Fibroblast of lung (primary cell): ENCODE measurements around the gene PPP4R4. TPM values are rescaled to one million over a fixed set of nuclear protein-coding genes. Genes with fewer than 3 reads are reported as not detected.

Experiments
- DNase-seq, 2 donors: peaks; one replicate each; pipeline versions ENCODE4 v3.0.0 to v3.0.0-alpha.2; 2010; ENCODE audit warnings: low read depth in 2 of 2
- H2AFZ ChIP-seq: 2 replicates; pipeline ENCODE4 v1.5.1; 2012; ENCODE audit warnings: low read length, control low read depth, inconsistent platforms
- H3K27ac ChIP-seq: 2 replicates; pipeline ENCODE4 v1.5.1; 2011; ENCODE audit warnings: low read length, control low read depth; ENCODE audit not compliant: insufficient read depth
- H3K27me3 ChIP-seq: 2 replicates; pipeline ENCODE4 v1.5.1; 2011; ENCODE audit warnings: mild to moderate bottlenecking, low read length; ENCODE audit not compliant: control insufficient read depth, insufficient read depth
- H3K36me3 ChIP-seq: 2 replicates; pipeline ENCODE4 v1.5.1; 2011; ENCODE audit warnings: low read length; ENCODE audit not compliant: control insufficient read depth, insufficient read depth
- H3K4me1 ChIP-seq: 2 replicates; pipeline ENCODE4 v1.5.1; 2011; ENCODE audit warnings: low read length; ENCODE audit not compliant: control insufficient read depth, insufficient read depth; ENCODE audit errors: extremely low read depth
- H3K4me2 ChIP-seq: 2 replicates; pipeline ENCODE4 v1.5.1; 2011; ENCODE audit warnings: low read length, control low read depth; ENCODE audit not compliant: insufficient read depth; ENCODE audit errors: extremely low read depth
- H3K4me3 ChIP-seq, 4 experiments: fragments of 200-600 bp in 1 of 4; sonication (generic) in 1 of 4; replicated peaks in 1 of 4; 2 replicates each; pipeline ENCODE4 v1.5.1; 2011 to 2016; ENCODE audit warnings: low read length in 4 of 4, low read depth in 3 of 4, mild to moderate bottlenecking in 3 of 4, control low read depth in 2 of 4, inconsistent platforms in 1 of 4, mixed read lengths in 1 of 4; ENCODE audit not compliant: insufficient read depth in 1 of 4; ENCODE audit errors: control extremely low read depth in 1 of 4
- H3K79me2 ChIP-seq: 2 replicates; pipeline ENCODE4 v1.5.1; 2012; ENCODE audit warnings: mild to moderate bottlenecking, low read length, inconsistent platforms; ENCODE audit not compliant: control insufficient read depth, insufficient read depth
- H3K9ac ChIP-seq: 2 replicates; pipeline ENCODE4 v1.5.1; 2011; ENCODE audit warnings: mild to moderate bottlenecking, low read length, control low read depth; ENCODE audit not compliant: insufficient read depth
- H3K9me3 ChIP-seq: 2 replicates; pipeline ENCODE4 v1.5.1; 2012; ENCODE audit warnings: low read depth, low read length; ENCODE audit not compliant: control insufficient read depth, insufficient read depth
- H4K20me1 ChIP-seq: 2 replicates; pipeline ENCODE4 v1.5.1; 2011; ENCODE audit warnings: low read length; ENCODE audit not compliant: control insufficient read depth, insufficient read depth; ENCODE audit errors: extremely low read depth
- EZH2 ChIP-seq: IDR thresholded peaks from 2 replicates; pipeline ENCODE4 v1.5.1; 2012; ENCODE audit warnings: low read length, control low read depth, mild to moderate bottlenecking; ENCODE audit errors: missing control alignments
- polyA plus RNA-seq, 2 donors: library from polyadenylated mRNA; depleted of rRNA in 1 of 2; stranded (reverse) in 1 of 2; unstranded in 1 of 2; fragments of >200 nt; gene quantifications; 2 replicates each; pipeline ENCODE4 v1.2.1, GENCODE V29; 2011 to 2012; ENCODE audit warnings: missing spikeins in 1 of 2
- total RNA-seq: library from RNA; depleted of rRNA; stranded (reverse); fragments of >200 nt; gene quantifications from 2 replicates; pipeline ENCODE4 v1.2.1, GENCODE V29; 2014
- TF ChIP-seq, protein P1 (sequence below), 2 donors: IDR thresholded peaks in 1 of 2; conservative IDR thresholded peaks in 1 of 2; 1 replicate in 1 of 2; 2 replicates in 1 of 2; pipeline ENCODE4 v1.5.1; 2011 to 2012; ENCODE audit warnings: low read length in 2 of 2, control low read depth in 1 of 2, inconsistent platforms in 1 of 2, low read depth in 1 of 2, mild to moderate bottlenecking in 1 of 2

Gene PPP4R4
- total and polyA plus RNA-seq, 2 donors (not counting 1 experiment from before 2014, with no cell fraction given) = 0.35 to 0.99 TPM

DNA sequence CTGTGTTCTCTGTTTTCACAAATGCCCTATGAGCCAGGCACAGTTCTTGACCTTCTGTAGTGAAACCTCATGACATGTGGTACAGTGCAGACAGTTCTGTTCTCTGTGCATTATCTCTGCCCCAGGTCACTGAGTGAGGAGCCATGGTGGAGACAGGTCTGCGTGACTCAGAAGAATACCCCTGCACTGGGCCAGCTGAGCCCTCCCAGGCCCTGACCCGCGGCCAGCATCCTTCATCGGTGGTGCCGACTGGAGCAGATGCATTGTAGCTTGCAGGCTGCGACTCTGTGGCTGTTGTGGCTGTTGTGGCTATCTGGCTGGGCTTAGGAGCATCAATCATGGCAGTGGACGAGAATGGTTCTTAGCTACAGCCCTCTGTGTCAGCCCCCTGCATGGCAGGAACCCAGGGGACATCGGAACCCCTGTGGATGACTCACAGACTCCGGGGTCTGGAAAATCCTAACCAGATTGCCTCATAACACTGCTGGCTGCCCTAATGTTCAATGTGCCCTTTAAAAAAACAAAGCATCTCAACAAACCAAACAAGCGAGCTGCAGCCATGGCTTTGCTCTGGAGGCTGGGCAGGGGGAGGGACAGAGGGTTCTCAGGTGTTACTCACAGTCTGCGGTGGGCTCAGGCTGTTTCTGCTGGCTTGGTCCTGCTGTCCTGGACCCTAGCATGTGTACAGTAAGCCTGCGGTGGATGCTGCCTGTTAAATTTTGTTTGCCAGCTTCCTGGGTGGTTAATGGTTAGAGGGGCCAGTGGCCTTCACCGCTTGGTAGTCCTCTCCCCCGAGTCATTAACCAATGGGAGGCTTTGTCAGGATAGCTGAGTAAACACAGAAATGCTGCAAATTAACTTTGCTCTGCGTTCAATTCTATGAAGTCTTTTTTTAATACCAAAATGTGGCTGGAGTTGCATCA, 148.8 kb downstream of the PPP4R4 start, which contains the start of gene SERPINA6:
TSS of gene SERPINA6 (minus strand) at position 689 of the 923 bp plus-strand sequence. CDS start 8,688 bp downstream, outside the sequence.
- no peak for TF ChIP-seq EZH2
- TF ChIP-seq, protein P1, sequence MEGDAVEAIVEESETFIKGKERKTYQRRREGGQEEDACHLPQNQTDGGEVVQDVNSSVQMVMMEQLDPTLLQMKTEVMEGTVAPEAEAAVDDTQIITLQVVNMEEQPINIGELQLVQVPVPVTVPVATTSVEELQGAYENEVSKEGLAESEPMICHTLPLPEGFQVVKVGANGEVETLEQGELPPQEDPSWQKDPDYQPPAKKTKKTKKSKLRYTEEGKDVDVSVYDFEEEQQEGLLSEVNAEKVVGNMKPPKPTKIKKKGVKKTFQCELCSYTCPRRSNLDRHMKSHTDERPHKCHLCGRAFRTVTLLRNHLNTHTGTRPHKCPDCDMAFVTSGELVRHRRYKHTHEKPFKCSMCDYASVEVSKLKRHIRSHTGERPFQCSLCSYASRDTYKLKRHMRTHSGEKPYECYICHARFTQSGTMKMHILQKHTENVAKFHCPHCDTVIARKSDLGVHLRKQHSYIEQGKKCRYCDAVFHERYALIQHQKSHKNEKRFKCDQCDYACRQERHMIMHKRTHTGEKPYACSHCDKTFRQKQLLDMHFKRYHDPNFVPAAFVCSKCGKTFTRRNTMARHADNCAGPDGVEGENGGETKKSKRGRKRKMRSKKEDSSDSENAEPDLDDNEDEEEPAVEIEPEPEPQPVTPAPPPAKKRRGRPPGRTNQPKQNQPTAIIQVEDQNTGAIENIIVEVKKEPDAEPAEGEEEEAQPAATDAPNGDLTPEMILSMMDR (conservative IDR thresholded peaks at IDR 0.05 in 1 of 2, IDR thresholded peaks at IDR 0.05 in 1 of 2; ENCODE audit: low read depth in 1 of 2, low read length in 2 of 2) = no peak
- Histone ChIP-seq H3K9me3 (no peaks in the 10 kb centered on the region), H3K4me1 (no peaks in the 10 kb centered on the region), H3K9ac (no peak within 1 kb of the TSS), H3K27ac (no peak within 1 kb of the TSS), H3K4me2 (no peak within 1 kb of the TSS), H3K4me3 (no peak within 1 kb of the TSS), H4K20me1 (no peaks in the 10 kb centered on the region), H3K27me3 (no peaks in the 10 kb centered on the region), H2AFZ (no peak within 1 kb of the TSS), H3K79me2 (no peaks in the 10 kb centered on the region), H3K36me3 (no peaks in the 10 kb centered on the region)
- DNase-seq = peak; percentile 66 to 83

DNA sequence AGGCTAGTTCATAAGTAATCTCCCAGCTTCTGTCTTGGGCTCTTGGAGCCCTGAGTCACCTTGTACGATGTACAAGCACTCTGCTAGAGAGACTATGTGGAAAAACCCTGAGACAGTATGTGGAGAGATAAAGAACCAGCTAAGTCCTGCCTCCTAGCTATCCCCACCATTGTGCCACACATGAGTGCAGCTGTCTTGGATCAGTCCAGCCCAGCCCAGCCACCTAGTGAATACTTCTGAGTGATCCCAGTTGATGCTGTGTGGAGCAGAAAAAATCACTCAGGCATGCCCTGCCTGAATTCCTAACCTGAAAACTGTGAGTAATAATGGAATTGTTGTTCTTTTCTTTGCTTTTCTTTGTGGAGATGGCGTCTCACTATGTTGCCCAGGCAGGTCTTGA, 154.1 kb downstream of the PPP4R4 start:
- Histone ChIP-seq H4K20me1 (no peaks in the 10 kb centered on the region), H3K27ac (no peak overlapping the region), H3K27me3 (no peaks in the 10 kb centered on the region), H3K4me3 (no peak overlapping the region), H3K4me1 (no peaks in the 10 kb centered on the region), H3K36me3 (no peaks in the 10 kb centered on the region), H3K9ac (no peak overlapping the region), H3K9me3 (no peaks in the 10 kb centered on the region), H3K79me2 (no peaks in the 10 kb centered on the region), H2AFZ (no peak overlapping the region), H3K4me2 (no peak overlapping the region)
- TF ChIP-seq, protein P1 (conservative IDR thresholded peaks at IDR 0.05 in 1 of 2, IDR thresholded peaks at IDR 0.05 in 1 of 2; ENCODE audit: low read depth in 1 of 2, low read length in 2 of 2) = no peak
- no peak for TF ChIP-seq EZH2
- no peak for DNase-seq

Other genes starting within 250 kb of the PPP4R4 start
- gene FAM181A, start 247.0 kb upstream of the PPP4R4 start, total RNA-seq = not detected in 2 replicates
- gene FAM181A, start 247.0 kb upstream of the PPP4R4 start, polyA plus RNA-seq = not detected in 2 replicates
- gene ASB2, start 197.8 kb upstream of the PPP4R4 start, total RNA-seq = 0.51 and 0.99 TPM in 2 replicates
- 0.91 and 1.5 TPM in 2 replicates for gene ASB2, start 197.8 kb upstream of the PPP4R4 start, polyA plus RNA-seq
- gene CCDC197, start 177.0 kb upstream of the PPP4R4 start, total RNA-seq = not detected in 2 replicates
- gene CCDC197, start 177.0 kb upstream of the PPP4R4 start, polyA plus RNA-seq = not detected in 2 replicates
- gene OTUB2, start 148.0 kb upstream of the PPP4R4 start, total RNA-seq = 1.5 and 2.3 TPM in 2 replicates
- 1.3 and 1.4 TPM in 2 replicates for gene OTUB2, start 148.0 kb upstream of the PPP4R4 start, polyA plus RNA-seq
- 103 and 143 TPM in 2 replicates for gene DDX24, start 93.1 kb upstream of the PPP4R4 start, total RNA-seq
- 192 and 244 TPM in 2 replicates for gene DDX24, start 93.1 kb upstream of the PPP4R4 start, polyA plus RNA-seq
- gene IFI27L1, start 93.0 kb upstream of the PPP4R4 start, total RNA-seq = 8.5 and 14.4 TPM in 2 replicates
- gene IFI27L1, start 93.0 kb upstream of the PPP4R4 start, polyA plus RNA-seq = 20.3 and 26.0 TPM in 2 replicates
- 7.9 and 11.6 TPM in 2 replicates for gene IFI27, start 63.6 kb upstream of the PPP4R4 start, total RNA-seq
- gene IFI27, start 63.6 kb upstream of the PPP4R4 start, polyA plus RNA-seq = 8.3 and 32.2 TPM in 2 replicates
- 114 and 225 TPM in 2 replicates for gene IFI27L2, start 44.7 kb upstream of the PPP4R4 start, total RNA-seq
- gene IFI27L2, start 44.7 kb upstream of the PPP4R4 start, polyA plus RNA-seq = 91.4 and 104 TPM in 2 replicates
- gene SERPINA10, start 118.9 kb downstream of the PPP4R4 start, total RNA-seq = not detected in 2 replicates
- gene SERPINA10, start 118.9 kb downstream of the PPP4R4 start, polyA plus RNA-seq = not detected in 2 replicates
- gene SERPINA6, start 149.0 kb downstream of the PPP4R4 start, total RNA-seq = not detected in 2 replicates
- not detected in 2 replicates for gene SERPINA6, start 149.0 kb downstream of the PPP4R4 start, polyA plus RNA-seq
- gene SERPINA2, start 192.4 kb downstream of the PPP4R4 start, total RNA-seq = not detected in 2 replicates
- gene SERPINA2, start 192.4 kb downstream of the PPP4R4 start, polyA plus RNA-seq = not detected in 2 replicates
- gene SERPINA1, start 214.3 kb downstream of the PPP4R4 start, total RNA-seq = under 0.01 TPM in 1 of 2 replicates, not detected in the other
- gene SERPINA1, start 214.3 kb downstream of the PPP4R4 start, polyA plus RNA-seq = 0.10 and 0.39 TPM in 2 replicates